GM18517 (cell line): ENCODE results near the gene ELMO1.

Experiments
- ATAC-seq: cut with Tn5 transposase; IDR thresholded peaks from one replicate; pipeline ENCODE4 v1.9.1; 2021; ENCODE audit warnings: mild to moderate bottlenecking, moderate library complexity; ENCODE audit not compliant: unreplicated experiment

Gene ELMO1

GRCh38 chr7:36965625-36966024, 483.0 kb downstream of the ELMO1 start:
- ATAC-seq, result no peak

GRCh38 chr7:36964297-36964696, 484.4 kb downstream of the ELMO1 start:
- no peak for ATAC-seq

GRCh38 chr7:36962367-36962766, 486.3 kb downstream of the ELMO1 start:
- ATAC-seq, result no peak

GRCh38 chr7:36961693-36962092, 487.0 kb downstream of the ELMO1 start:
- no peak for ATAC-seq

GRCh38 chr7:36961097-36961496, 487.6 kb downstream of the ELMO1 start:
- ATAC-seq, result no peak

- ATAC-seq, result no peak
These were observed 488.6 kb downstream of the ELMO1 start for GRCh38 chr7:36960105-36960504.

- ATAC-seq, result no peak
These were observed 490.4 kb downstream of the ELMO1 start for GRCh38 chr7:36958111-36958733.

GRCh38 chr7:36957620-36958019, 491.0 kb downstream of the ELMO1 start:
- ATAC-seq, result no peak

GRCh38 chr7:36956814-36957213, 491.9 kb downstream of the ELMO1 start:
- ATAC-seq, result no peak

GRCh38 chr7:36955456-36956129, 493.1 kb downstream of the ELMO1 start:
- no peak for ATAC-seq

GRCh38 chr7:36951257-36951697, 497.4 kb downstream of the ELMO1 start:
- ATAC-seq, result peak; percentile 97

GRCh38 chr7:36949711-36950600, 498.7 kb downstream of the ELMO1 start:
- no peak for ATAC-seq

- no peak for ATAC-seq
These were observed 502.3 kb downstream of the ELMO1 start for GRCh38 chr7:36946401-36946739.

- no peak for ATAC-seq
These were observed 502.9 kb downstream of the ELMO1 start for GRCh38 chr7:36945612-36946400.

- no peak for ATAC-seq
These were observed 503.8 kb downstream of the ELMO1 start for GRCh38 chr7:36944838-36945237.

- peak; percentile 60 for ATAC-seq
These were observed 504.9 kb downstream of the ELMO1 start for GRCh38 chr7:36943591-36944435.

GRCh38 chr7:36942955-36943354, 505.7 kb downstream of the ELMO1 start:
- peak; percentile 13 for ATAC-seq

- ATAC-seq, result no peak
These were observed 506.1 kb downstream of the ELMO1 start for GRCh38 chr7:36942541-36942940.

- no peak for ATAC-seq
These were observed 506.6 kb downstream of the ELMO1 start for GRCh38 chr7:36942025-36942424.

GRCh38 chr7:36941359-36941758, 507.3 kb downstream of the ELMO1 start:
- no peak for ATAC-seq
